ENCODE results near the gene ANO4.

Gene ANO4

GRCh38 chr12:100942984-100943749, 148.6 kb downstream of the ANO4 start:
- no peaks in the 10 kb centered on the region for H3K36me3 ChIP-seq
- H3K4me3 ChIP-seq (ENCODE audit: low read depth, low read length), result no peak overlapping the region
- DNase-seq, result no peak
- no peak for TF ChIP-seq CTCF (IDR thresholded peaks at IDR 0.05; ENCODE audit: low read depth, low read length)
- H3K27me3 ChIP-seq, result no peaks in the 10 kb centered on the region
- no peaks in the 10 kb centered on the region for H3K9me3 ChIP-seq
- H3K4me1 ChIP-seq, result no peaks in the 10 kb centered on the region

GRCh38 chr12:100951756-100952155, 157.2 kb downstream of the ANO4 start:
- Histone ChIP-seq H3K36me3 (no peaks in the 10 kb centered on the region), H3K4me3 (ENCODE audit: low read depth, low read length) (no peak overlapping the region), H3K4me1 (no peaks in the 10 kb centered on the region), H3K9me3 (no peaks in the 10 kb centered on the region; the same call in 1 of the 2 replicates), H3K27me3 (no peaks in the 10 kb centered on the region)
- no peak for DNase-seq
- no peak for TF ChIP-seq CTCF (IDR thresholded peaks at IDR 0.05; ENCODE audit: low read depth, low read length)

DNA sequence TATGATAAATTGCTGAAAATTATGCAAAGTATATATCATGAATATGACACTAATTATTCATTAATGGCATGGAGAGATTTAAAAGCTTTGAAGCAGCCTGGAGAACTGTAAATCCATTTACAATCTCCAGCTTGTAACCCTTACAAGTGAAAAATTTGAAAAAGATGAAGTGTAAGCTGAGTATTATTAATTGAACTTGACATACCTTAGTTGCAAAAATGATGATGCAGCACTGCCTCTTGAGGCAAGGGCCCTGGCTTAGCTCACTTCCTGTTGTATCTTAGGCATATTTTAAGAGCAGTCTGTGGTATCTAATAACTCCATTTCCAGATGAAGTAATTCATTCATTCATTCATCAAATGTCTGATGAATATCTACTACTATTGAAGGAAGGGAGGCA, 158.6 kb downstream of the ANO4 start:
- no peaks in the 10 kb centered on the region for H3K27me3 ChIP-seq
- no peaks in the 10 kb centered on the region for H3K4me1 ChIP-seq
- no peak overlapping the region for H3K4me3 ChIP-seq (ENCODE audit: low read depth, low read length)
- no peaks in the 10 kb centered on the region for H3K36me3 ChIP-seq
- TF ChIP-seq CTCF (IDR thresholded peaks at IDR 0.05; ENCODE audit: low read depth, low read length), result no peak
- no peaks in the 10 kb centered on the region; the same call in 1 of the 2 replicates for H3K9me3 ChIP-seq
- DNase-seq, result no peak

GRCh38 chr12:100953677-100954076, 159.1 kb downstream of the ANO4 start:
- no peak for TF ChIP-seq CTCF (IDR thresholded peaks at IDR 0.05; ENCODE audit: low read depth, low read length)
- Histone ChIP-seq H3K27me3 (no peaks in the 10 kb centered on the region), H3K4me1 (no peaks in the 10 kb centered on the region), H3K9me3 (no peaks in the 10 kb centered on the region; the same call in 1 of the 2 replicates), H3K4me3 (ENCODE audit: low read depth, low read length) (no peak overlapping the region), H3K36me3 (no peaks in the 10 kb centered on the region)
- no peak for DNase-seq

DNA sequence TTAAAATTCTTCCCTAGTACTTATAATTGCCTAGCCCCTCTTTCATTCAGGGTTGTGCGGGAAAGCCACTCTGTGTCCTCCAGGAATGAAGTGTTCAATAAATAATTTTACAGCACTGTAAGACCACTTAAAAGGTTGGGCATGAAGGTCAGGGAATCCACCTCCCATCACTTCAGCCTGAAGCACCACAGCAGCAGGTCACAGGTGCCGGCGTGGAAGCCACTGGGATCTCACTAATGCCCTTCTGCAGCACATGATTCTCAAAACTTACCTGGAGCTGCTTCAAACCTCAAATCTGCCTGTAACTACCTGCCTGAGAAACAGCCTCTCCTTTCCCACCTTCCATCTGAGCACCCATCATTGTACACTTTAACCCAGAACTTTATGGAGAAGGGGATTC, 159.5 kb downstream of the ANO4 start:
- Histone ChIP-seq H3K4me1 (no peaks in the 10 kb centered on the region), H3K27me3 (no peaks in the 10 kb centered on the region), H3K4me3 (ENCODE audit: low read depth, low read length) (no peak overlapping the region), H3K9me3 (no peaks in the 10 kb centered on the region), H3K36me3 (no peaks in the 10 kb centered on the region)
- no peak for DNase-seq
- no peak for TF ChIP-seq CTCF (IDR thresholded peaks at IDR 0.05; ENCODE audit: low read depth, low read length)

GRCh38 chr12:100955139-100955538, 160.6 kb downstream of the ANO4 start:
- DNase-seq, result no peak
- TF ChIP-seq CTCF (IDR thresholded peaks at IDR 0.05; ENCODE audit: low read depth, low read length), result no peak
- H3K9me3 ChIP-seq, result no peaks in the 10 kb centered on the region
- no peaks in the 10 kb centered on the region for H3K36me3 ChIP-seq
- H3K4me3 ChIP-seq (ENCODE audit: low read depth, low read length), result no peak overlapping the region
- H3K4me1 ChIP-seq, result no peaks in the 10 kb centered on the region
- no peaks in the 10 kb centered on the region for H3K27me3 ChIP-seq

Measured in BE2C (cell line).